ENCODE data around the gene BEGAIN. TPM values are rescaled to one million over a fixed set of nuclear protein-coding genes. Genes with fewer than 3 reads are reported as not detected.
A peak's percentile ranks its signal among the peaks of the same experiment; 100 is the strongest.

The BEGAIN gene
- total and polyA plus RNA-seq, 12 donors: 0.39 to 59.0 (median 2.7) TPM

DNA sequence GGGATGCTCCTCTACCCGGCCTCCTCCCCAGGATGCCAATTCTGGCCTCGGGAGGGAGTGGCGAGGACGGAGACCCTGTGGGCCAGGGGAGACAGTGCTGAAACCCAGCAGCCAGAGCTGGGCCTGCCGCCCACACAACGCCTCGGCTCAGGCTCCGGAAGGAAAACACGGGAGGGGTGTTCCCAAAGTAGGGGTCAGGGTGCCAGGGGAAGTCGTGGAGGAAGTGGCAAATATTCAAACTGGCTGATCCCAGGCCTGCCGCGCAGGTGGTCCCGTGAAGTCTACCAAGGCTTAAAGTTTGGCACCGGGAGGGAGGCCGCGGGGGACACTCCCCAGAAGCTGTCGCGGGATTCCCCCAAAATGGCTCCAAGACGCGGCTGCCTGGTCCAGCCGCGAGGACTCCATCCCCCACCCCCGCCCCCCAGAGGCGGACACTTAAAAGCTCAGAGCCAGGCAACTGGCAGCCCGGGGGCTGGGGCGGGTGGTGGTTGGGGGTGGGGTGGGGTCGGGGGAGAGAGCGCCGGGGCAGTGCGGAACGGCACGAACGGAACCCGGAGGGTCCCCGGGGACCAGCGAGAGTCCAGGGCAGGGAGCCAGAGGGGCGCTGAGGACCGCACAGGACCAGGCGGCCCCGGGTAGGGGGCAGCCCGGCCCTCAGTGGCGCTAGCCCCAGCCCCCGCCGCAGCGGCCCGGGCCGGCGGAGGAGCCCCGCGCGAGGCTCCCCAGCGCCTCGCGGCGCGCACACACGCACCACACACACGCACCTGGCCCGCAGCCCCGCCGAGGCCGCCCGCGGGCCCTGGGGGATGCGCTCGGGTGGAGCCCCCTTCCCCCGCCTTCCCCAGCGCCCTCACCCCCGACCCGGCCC lies 20.0 kb downstream of the BEGAIN start:
- DNase-seq: no peak
- 4 to 30% (median 12%) methylated on average over 7 to 70 of the region's 70 CpGs for WGBS, 4 donors
- Histone ChIP-seq H3K4me1 (replicated peaks in 1 of 2) (peaks cover 0 to 6% of the 10 kb centered on the region in 2 donors), H3K4me3 (peak overlapping the region in 1 of 4 donors; percentile 68), H3K36me3 (replicated peaks in 1 of 2) (no peaks in the 10 kb centered on the region), H3K27ac (peak overlapping the region in 2 of 5 donors; percentile 14 to 63), H3K27me3 (peaks cover 24% of the 10 kb centered on the region), H3K9me3 (replicated peaks in 1 of 3) (no peaks in the 10 kb centered on the region)
- no peak for TF ChIP-seq POLR2A (IDR thresholded peaks at IDR 0.05)
- TF ChIP-seq, protein P1, sequence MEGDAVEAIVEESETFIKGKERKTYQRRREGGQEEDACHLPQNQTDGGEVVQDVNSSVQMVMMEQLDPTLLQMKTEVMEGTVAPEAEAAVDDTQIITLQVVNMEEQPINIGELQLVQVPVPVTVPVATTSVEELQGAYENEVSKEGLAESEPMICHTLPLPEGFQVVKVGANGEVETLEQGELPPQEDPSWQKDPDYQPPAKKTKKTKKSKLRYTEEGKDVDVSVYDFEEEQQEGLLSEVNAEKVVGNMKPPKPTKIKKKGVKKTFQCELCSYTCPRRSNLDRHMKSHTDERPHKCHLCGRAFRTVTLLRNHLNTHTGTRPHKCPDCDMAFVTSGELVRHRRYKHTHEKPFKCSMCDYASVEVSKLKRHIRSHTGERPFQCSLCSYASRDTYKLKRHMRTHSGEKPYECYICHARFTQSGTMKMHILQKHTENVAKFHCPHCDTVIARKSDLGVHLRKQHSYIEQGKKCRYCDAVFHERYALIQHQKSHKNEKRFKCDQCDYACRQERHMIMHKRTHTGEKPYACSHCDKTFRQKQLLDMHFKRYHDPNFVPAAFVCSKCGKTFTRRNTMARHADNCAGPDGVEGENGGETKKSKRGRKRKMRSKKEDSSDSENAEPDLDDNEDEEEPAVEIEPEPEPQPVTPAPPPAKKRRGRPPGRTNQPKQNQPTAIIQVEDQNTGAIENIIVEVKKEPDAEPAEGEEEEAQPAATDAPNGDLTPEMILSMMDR (IDR thresholded peaks at IDR 0.05): no peak
- intact Hi-C loops (cut with DNase I): no loop called here

DNA sequence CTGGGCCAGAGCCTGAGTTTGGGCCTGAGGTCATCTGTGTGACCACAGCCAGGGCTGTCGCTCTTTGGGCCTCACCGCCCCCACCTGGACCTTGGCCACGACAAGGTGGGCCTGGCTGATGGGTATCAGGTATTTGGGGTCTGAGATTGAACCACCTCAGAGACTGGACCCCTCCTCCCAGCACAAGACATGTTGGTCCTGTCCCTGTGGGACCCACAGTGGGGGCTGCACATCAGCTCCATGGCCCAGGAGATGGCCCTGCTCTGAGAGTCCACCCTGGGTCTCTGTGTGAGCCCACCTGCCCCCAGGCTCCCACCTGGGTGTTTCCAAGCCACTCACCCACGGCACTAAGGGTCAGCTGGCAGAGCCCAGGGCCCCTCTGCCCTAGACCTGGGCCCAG lies 20.6 kb downstream of the BEGAIN start:
- Histone ChIP-seq H3K27ac (peak overlapping the region in 1 of 5 donors; percentile 38), H3K27me3 (peaks cover 24% of the 10 kb centered on the region), H3K36me3 (replicated peaks in 1 of 2) (no peaks in the 10 kb centered on the region), H3K4me3 (peak overlapping the region in 1 of 4 donors; percentile 68), H3K4me1 (replicated peaks in 1 of 2) (peaks cover 0 to 6% of the 10 kb centered on the region in 2 donors), H3K9me3 (replicated peaks in 1 of 3) (no peaks in the 10 kb centered on the region)
- 40 to 74% (median 70%) methylated on average over 1 to 4 of the region's 4 CpGs for WGBS, 4 donors
- no peak for TF ChIP-seq POLR2A (IDR thresholded peaks at IDR 0.05)
- TF ChIP-seq, protein P1 (IDR thresholded peaks at IDR 0.05): no peak
- DNase-seq: no peak
- intact Hi-C loops (cut with DNase I): no loop called here

- H3K27me3 ChIP-seq: peaks cover 24% of the 10 kb centered on the region
- WGBS, 4 donors: 80 to 95% (median 89%) methylated on average over 3 to 11 of the region's 11 CpGs
- no peak for DNase-seq
Observed at GRCh38 chr14:100566119-100566518, 21.1 kb downstream of the BEGAIN start.

DNA sequence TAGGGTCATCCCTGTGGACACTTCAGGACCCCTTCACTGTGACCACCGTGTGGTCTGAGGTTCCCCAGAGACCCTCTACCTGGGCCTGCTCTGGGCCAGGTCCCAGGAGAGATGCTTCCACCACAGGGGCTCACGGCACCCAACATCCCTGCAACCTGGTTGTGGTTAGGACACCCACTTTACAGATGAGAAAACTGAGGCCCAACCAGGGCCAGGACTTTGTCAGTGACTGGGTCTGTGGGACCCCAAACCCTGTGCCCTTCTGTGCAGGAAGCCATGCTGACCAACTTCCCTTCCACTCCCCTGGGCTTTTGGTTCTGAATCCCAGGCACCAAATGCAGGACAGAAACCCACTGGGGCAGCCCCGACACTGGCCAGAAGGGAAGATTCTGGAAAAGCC lies 21.6 kb downstream of the BEGAIN start:
- no peak for TF ChIP-seq POLR2A (IDR thresholded peaks at IDR 0.05)
- TF ChIP-seq, protein P1 (IDR thresholded peaks at IDR 0.05): no peak
- Histone ChIP-seq H3K27me3 (peaks cover 24% of the 10 kb centered on the region), H3K9me3 (replicated peaks in 1 of 3) (no peaks in the 10 kb centered on the region), H3K36me3 (replicated peaks in 1 of 2) (no peaks in the 10 kb centered on the region), H3K27ac (peak overlapping the region in 1 of 5 donors; percentile 5), H3K4me3 (no peak overlapping the region), H3K4me1 (replicated peaks in 1 of 2) (peaks cover 0 to 6% of the 10 kb centered on the region in 2 donors)
- 81 to 100% (median 85%) methylated on average over 1 to 3 of the region's 3 CpGs for WGBS, 4 donors
- intact Hi-C loops (cut with DNase I): no loop called here
- DNase-seq: no peak

More at GRCh38 chr14:100566119-100566518, 21.1 kb downstream of the BEGAIN start:
- Histone ChIP-seq H3K9me3 (replicated peaks in 1 of 3) (no peaks in the 10 kb centered on the region), H3K4me1 (replicated peaks in 1 of 2) (peaks cover 0 to 6% of the 10 kb centered on the region in 2 donors), H3K27ac (peak overlapping the region in 1 of 5 donors; percentile 5), H3K36me3 (replicated peaks in 1 of 2) (no peaks in the 10 kb centered on the region), H3K4me3 (no peak overlapping the region)
- intact Hi-C loops (cut with DNase I): no loop called here
- no peak for TF ChIP-seq POLR2A (IDR thresholded peaks at IDR 0.05)
- TF ChIP-seq, protein P1 (IDR thresholded peaks at IDR 0.05): no peak

Data from adrenal gland (tissue), 12 donors.